HepG2 (cell line): ENCODE data around the gene TENT4B. TPM values are rescaled to one million over a fixed set of nuclear protein-coding genes. Genes with fewer than 3 reads are reported as not detected.
A peak's percentile ranks its signal among the peaks of the same experiment; 100 is the strongest.

Experiments used
- BORCS8-MEF2B ChIP-seq: sonication (generic); formaldehyde crosslinking; IDR thresholded peaks from 2 replicates; pipeline ENCODE4 v1.8.0; 2022; ENCODE audit warnings: mild to moderate bottlenecking, missing genetic modification reagents
- CC2D1A ChIP-seq: sonication (generic); formaldehyde crosslinking; IDR thresholded peaks from 2 replicates; pipeline ENCODE4 v1.8.1; 2023; ENCODE audit warnings: mild to moderate bottlenecking, missing genetic modification reagents
- HES4 ChIP-seq: sonication (generic); formaldehyde crosslinking; IDR thresholded peaks from 2 replicates; pipeline ENCODE4 v1.9.0; 2021; ENCODE audit warnings: mild to moderate bottlenecking, missing genetic modification reagents, borderline replicate concordance
- HNRNPH1 ChIP-seq: fragments of 200-400 bp; formaldehyde crosslinking; optimal IDR thresholded peaks from 2 replicates; pipeline ENCODE3; 2017; ENCODE audit warnings: mild to moderate bottlenecking, low read depth, low read length
- HOXA3 ChIP-seq: sonication (generic); formaldehyde crosslinking; IDR thresholded peaks from 2 replicates; pipeline ENCODE4 v1.5.0; 2020; ENCODE audit warnings: missing genetic modification reagents
- KDM2A ChIP-seq: sonication (generic); formaldehyde crosslinking; IDR thresholded peaks from 2 replicates; pipeline ENCODE4 v1.4.0; 2020; ENCODE audit warnings: low read depth, missing genetic modification reagents, borderline replicate concordance
- MATR3 ChIP-seq: sonication (generic); formaldehyde crosslinking; IDR thresholded peaks from 2 replicates; pipeline ENCODE4 v1.4.0; 2020; ENCODE audit warnings: missing genetic modification reagents
- MED8 ChIP-seq: sonication (generic); formaldehyde crosslinking; IDR thresholded peaks from 2 replicates; pipeline ENCODE4 v1.8.1; 2023; ENCODE audit warnings: mild to moderate bottlenecking, missing genetic modification reagents; ENCODE audit not compliant: insufficient replicate concordance
- MYC ChIP-seq: sonication (generic); formaldehyde crosslinking; IDR thresholded peaks from 2 replicates; pipeline ENCODE4 v1.9.0; 2021; ENCODE audit warnings: missing genetic modification reagents, borderline replicate concordance
- NRL ChIP-seq: sonication (generic); formaldehyde crosslinking; IDR thresholded peaks from 2 replicates; pipeline ENCODE4 v1.5.0; 2020; ENCODE audit warnings: missing genetic modification reagents, mild to moderate bottlenecking, moderate library complexity, borderline replicate concordance
- RCOR2 ChIP-seq: IDR thresholded peaks from 2 replicates; pipeline ENCODE4 v1.6.1; 2016; ENCODE audit warnings: missing biosample characterization, missing genetic modification reagents
- REPIN1 ChIP-seq: sonication (generic); formaldehyde crosslinking; IDR thresholded peaks from 2 replicates; pipeline ENCODE4 v1.8.0; 2022; ENCODE audit warnings: missing genetic modification reagents, low read depth, mild to moderate bottlenecking, borderline replicate concordance
- SALL2 ChIP-seq: sonication (generic); formaldehyde crosslinking; IDR thresholded peaks from 2 replicates; pipeline ENCODE4 v1.8.1; 2023; ENCODE audit warnings: mild to moderate bottlenecking, missing genetic modification reagents, inconsistent platforms
- ZNF337 ChIP-seq: sonication (generic); formaldehyde crosslinking; IDR thresholded peaks from 2 replicates; pipeline ENCODE4 v1.5.1; 2020; ENCODE audit warnings: missing genetic modification reagents, low read depth, mild to moderate bottlenecking, borderline replicate concordance
- ZNF883 ChIP-seq: sonication (generic); formaldehyde crosslinking; IDR thresholded peaks from 2 replicates; pipeline ENCODE4 v1.5.1; 2020; ENCODE audit warnings: mild to moderate bottlenecking, missing genetic modification reagents; ENCODE audit errors: not compliant biosample characterization
- ZNF891 ChIP-seq: sonication (generic); formaldehyde crosslinking; IDR thresholded peaks from 2 replicates; pipeline ENCODE4 v1.5.0; 2020; ENCODE audit warnings: mild to moderate bottlenecking, missing genetic modification reagents
- ZZZ3 ChIP-seq: sonication (generic); formaldehyde crosslinking; IDR thresholded peaks from 2 replicates; pipeline ENCODE4 v1.4.0; 2020; ENCODE audit warnings: missing genetic modification reagents, mild to moderate bottlenecking, borderline replicate concordance
- polyA plus RNA-seq, 8 experiments: library from polyadenylated mRNA; depleted of rRNA in 3 of 8; stranded (reverse) in 7 of 8; unstranded in 1 of 8; fragments of >200 nt; fragmentation: Illumina TruSeq in 4 of 8; extraction: Trizol in 4 of 8; gene quantifications; 2 replicates each; pipeline versions ENCODE4 v1.2.1 to v1.2.3, GENCODE V29; 2011 to 2016; ENCODE audit warnings: low read depth in 4 of 8, missing spikeins in 1 of 8, mixed read lengths in 1 of 8; ENCODE audit not compliant: insufficient read depth in 1 of 8
- total RNA-seq, 5 experiments: library from RNA; depleted of rRNA; stranded (reverse); fragments of >200 nt; fragmentation: Illumina TruSeq; extraction: Trizol; gene quantifications; 2 replicates each; pipeline ENCODE4 v1.2.3, GENCODE V29; 2016; ENCODE audit warnings: low read depth in 1 of 5
- TF ChIP-seq, protein P1 (sequence below): sonication (generic); formaldehyde crosslinking; IDR thresholded peaks from 2 replicates; pipeline ENCODE4 v1.4.0; 2020; ENCODE audit warnings: missing genetic modification reagents
- TF ChIP-seq, protein P2 (sequence below): sonication (generic); formaldehyde crosslinking; IDR thresholded peaks from 2 replicates; pipeline ENCODE4 v1.4.0; 2020; ENCODE audit warnings: missing genetic modification reagents, low read depth, mild to moderate bottlenecking, borderline replicate concordance
- TF ChIP-seq, protein P3 (sequence below): sonication (generic); formaldehyde crosslinking; conservative IDR thresholded peaks from 2 replicates; pipeline ENCODE4 v1.4.0; 2020; ENCODE audit warnings: missing genetic modification reagents
- TF ChIP-seq, protein P4 (sequence below): sonication (generic); formaldehyde crosslinking; IDR thresholded peaks from 2 replicates; pipeline ENCODE4 v1.8.0; 2022; ENCODE audit warnings: low read depth, missing genetic modification reagents
- TF ChIP-seq, protein P5 (sequence below): sonication (generic); formaldehyde crosslinking; IDR thresholded peaks from 2 replicates; pipeline ENCODE4 v1.4.0; 2020; ENCODE audit warnings: missing genetic modification reagents

TENT4B gene
- total and polyA plus RNA-seq, 2 of the 13 experiments (the other 11 are each of a cell fraction or from before 2014, with no cell fraction given), result 15.0 to 32.8 TPM

DNA sequence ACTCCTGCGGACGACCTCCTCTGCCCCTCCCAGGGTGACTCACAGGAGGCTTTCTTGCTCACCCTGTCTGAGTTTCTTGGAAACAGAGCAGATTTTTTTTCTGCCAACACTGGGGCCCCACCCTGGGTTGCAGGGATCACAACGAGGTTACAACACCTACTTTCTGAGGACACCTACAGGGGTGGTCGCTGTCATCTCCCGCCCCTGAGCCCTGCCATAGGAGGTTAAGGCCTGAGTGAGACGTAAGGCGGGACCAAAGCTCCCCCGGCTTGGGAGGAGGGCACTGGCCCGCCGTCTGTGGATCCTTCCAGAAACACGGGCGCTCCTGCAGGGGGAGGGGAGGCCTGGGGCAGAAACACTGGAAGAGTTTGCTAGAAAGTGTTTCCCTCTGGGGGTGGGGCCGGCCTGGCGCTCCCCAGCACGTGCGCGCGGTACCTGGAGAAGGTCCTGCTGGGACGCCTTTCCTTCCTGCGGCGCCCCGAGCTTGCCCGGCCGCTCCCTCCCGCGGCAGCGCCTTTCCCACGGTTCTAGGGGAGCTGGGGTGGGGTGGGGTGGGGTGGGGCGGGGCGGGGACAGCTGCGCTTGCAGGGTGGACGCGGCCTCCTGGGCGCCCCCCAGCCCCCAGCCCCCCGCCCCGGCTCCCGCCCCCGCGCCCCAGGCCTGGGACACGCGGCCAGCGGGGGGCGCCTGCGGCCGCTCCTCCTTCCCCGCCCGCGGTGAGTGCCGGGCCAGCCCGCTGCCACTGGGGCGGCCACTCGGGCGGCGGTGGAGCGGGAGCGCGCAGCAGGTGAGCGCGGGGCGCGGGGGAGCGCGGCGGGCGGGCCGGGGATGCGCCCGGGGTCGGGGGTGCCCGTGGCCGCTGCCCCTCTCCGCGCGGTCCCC, 92.6 kb downstream of the TENT4B start (continued):
- no peak for TF ChIP-seq ZNF883
- 0 out of 2 replicates have a peak, but pooled peaks have one; percentile 39 for TF ChIP-seq HES4 (CRISPR knock-in tag)
- 0 out of 2 replicates have a peak, but pooled peaks have one; percentile 51 for TF ChIP-seq NRL (CRISPR knock-in tag)
- no peak for TF ChIP-seq ZNF891 (CRISPR knock-in tag)
- TF ChIP-seq, protein P1, sequence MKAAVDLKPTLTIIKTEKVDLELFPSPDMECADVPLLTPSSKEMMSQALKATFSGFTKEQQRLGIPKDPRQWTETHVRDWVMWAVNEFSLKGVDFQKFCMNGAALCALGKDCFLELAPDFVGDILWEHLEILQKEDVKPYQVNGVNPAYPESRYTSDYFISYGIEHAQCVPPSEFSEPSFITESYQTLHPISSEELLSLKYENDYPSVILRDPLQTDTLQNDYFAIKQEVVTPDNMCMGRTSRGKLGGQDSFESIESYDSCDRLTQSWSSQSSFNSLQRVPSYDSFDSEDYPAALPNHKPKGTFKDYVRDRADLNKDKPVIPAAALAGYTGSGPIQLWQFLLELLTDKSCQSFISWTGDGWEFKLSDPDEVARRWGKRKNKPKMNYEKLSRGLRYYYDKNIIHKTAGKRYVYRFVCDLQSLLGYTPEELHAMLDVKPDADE (CRISPR knock-in tag), result 0 out of 2 replicates have a peak, but pooled peaks have one; percentile 4
- TF ChIP-seq MED8, result no peak
- TF ChIP-seq MYC, result peak; percentile 64; the same call in 1 of the 2 replicates
- no peak for TF ChIP-seq ZZZ3 (CRISPR knock-in tag)
- TF ChIP-seq, protein P2, sequence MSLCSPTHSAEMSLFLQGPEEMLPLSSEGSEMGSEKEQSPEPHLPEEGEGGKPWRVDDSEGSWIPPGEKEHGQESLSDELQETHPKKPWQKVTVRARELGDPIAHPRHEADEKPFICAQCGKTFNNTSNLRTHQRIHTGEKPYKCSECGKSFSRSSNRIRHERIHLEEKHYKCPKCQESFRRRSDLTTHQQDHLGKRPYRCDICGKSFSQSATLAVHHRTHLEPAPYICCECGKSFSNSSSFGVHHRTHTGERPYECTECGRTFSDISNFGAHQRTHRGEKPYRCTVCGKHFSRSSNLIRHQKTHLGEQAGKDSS, result no peak
- TF ChIP-seq, protein P3, sequence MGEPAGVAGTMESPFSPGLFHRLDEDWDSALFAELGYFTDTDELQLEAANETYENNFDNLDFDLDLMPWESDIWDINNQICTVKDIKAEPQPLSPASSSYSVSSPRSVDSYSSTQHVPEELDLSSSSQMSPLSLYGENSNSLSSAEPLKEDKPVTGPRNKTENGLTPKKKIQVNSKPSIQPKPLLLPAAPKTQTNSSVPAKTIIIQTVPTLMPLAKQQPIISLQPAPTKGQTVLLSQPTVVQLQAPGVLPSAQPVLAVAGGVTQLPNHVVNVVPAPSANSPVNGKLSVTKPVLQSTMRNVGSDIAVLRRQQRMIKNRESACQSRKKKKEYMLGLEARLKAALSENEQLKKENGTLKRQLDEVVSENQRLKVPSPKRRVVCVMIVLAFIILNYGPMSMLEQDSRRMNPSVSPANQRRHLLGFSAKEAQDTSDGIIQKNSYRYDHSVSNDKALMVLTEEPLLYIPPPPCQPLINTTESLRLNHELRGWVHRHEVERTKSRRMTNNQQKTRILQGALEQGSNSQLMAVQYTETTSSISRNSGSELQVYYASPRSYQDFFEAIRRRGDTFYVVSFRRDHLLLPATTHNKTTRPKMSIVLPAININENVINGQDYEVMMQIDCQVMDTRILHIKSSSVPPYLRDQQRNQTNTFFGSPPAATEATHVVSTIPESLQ (CRISPR knock-in tag), result no peak
- TF ChIP-seq REPIN1 (CRISPR knock-in tag), result no peak
- peak; percentile 61; the same call in 1 of the 2 replicates for TF ChIP-seq KDM2A (CRISPR knock-in tag)
- 0 out of 2 replicates have a peak, but pooled peaks have one; percentile 23 for TF ChIP-seq HOXA3 (CRISPR knock-in tag)
- no peak for TF ChIP-seq ZNF337 (CRISPR knock-in tag)
- TF ChIP-seq RCOR2, result no peak
- no peak for TF ChIP-seq SALL2 (CRISPR knock-in tag)
- TF ChIP-seq, protein P4, sequence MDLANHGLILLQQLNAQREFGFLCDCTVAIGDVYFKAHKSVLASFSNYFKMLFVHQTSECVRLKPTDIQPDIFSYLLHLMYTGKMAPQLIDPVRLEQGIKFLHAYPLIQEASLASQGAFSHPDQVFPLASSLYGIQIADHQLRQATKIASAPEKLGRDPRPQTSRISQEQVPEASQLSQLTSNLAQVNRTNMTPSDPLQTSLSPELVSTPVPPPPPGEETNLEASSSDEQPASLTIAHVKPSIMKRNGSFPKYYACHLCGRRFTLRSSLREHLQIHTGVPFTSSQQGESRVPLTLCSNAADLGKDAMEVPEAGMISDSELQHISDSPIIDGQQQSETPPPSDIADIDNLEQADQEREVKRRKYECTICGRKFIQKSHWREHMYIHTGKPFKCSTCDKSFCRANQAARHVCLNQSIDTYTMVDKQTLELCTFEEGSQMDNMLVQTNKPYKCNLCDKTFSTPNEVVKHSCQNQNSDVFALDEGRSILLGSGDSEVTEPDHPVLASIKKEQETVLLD (CRISPR knock-in tag), result no peak
- TF ChIP-seq CC2D1A (CRISPR knock-in tag), result no peak
- TF ChIP-seq, protein P5, sequence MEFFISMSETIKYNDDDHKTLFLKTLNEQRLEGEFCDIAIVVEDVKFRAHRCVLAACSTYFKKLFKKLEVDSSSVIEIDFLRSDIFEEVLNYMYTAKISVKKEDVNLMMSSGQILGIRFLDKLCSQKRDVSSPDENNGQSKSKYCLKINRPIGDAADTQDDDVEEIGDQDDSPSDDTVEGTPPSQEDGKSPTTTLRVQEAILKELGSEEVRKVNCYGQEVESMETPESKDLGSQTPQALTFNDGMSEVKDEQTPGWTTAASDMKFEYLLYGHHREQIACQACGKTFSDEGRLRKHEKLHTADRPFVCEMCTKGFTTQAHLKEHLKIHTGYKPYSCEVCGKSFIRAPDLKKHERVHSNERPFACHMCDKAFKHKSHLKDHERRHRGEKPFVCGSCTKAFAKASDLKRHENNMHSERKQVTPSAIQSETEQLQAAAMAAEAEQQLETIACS, result peak; percentile 82
- TF ChIP-seq MATR3 (CRISPR knock-in tag), result no peak
- no peak for TF ChIP-seq HNRNPH1
- peak; percentile 25; the same call in 1 of the 2 replicates for TF ChIP-seq BORCS8-MEF2B (CRISPR knock-in tag)
